Measurements from ENCODE around the gene EPG5. TPM values are rescaled to one million over a fixed set of nuclear protein-coding genes. Genes with fewer than 3 reads are reported as not detected.

Gene EPG5
- total and polyA plus RNA-seq, 10 of the 15 experiments (the other 5 are each of a cell fraction or from before 2014, with no cell fraction given), result 1.9 to 27.7 (median 9.0) TPM

DNA sequence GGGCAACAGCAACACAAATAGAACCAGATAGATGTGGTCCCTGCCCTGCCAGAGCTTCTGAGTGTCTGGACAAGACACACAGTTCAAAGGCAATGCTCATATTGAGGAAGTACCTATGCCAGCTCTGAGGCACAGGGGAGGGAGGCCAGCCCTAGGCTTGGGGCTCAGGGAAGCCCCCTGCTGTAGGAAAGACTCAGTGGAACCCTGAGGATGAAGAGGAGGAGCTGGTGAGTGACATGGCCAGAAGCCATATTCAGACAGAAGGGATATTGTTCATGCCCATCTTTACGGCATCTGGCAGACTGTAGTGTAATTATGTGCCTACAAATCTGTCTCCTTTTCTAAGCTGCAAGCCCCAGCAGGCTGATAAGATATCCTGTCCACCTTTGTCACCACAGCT lies 132.8 kb downstream of the EPG5 start:
- SMC1A ChIA-PET (ENCODE audit: uncharacterized antibody, unreplicated experiment), result interaction anchor here (0.9 kb wide), 1 partner anchor 46 kb away, joined by 5 read pairs; no protein-coding TSS in a partner anchor
- ATAC-seq (0 out of 3 replicates have a peak, but pooled peaks have one; percentile 10), DNase-seq (ENCODE audit: low read depth, low spot score) (no peak), FAIRE-seq (no peak)
- no TSS peak for BruUV-seq (replicated peaks)
- intact Hi-C loops (cut with micrococcal nuclease; ENCODE audit: unreplicated experiment) (no loop called here), in situ Hi-C loops (cut with MboI) (no loop called here)
- Histone ChIP-seq H2AFZ (ENCODE audit: control insufficient read depth, low read depth, low read length) (no peak overlapping the region), H3K27me3 (replicated peaks in 1 of 2; ENCODE audit: control insufficient read depth in 2 of 2, insufficient read depth in 2 of 2, low read length in 1 of 2) (peaks cover 0 to 4% of the 10 kb centered on the region in 2 experiments; a peak in 1 of 4 replicates), H3K36me3 (ENCODE audit: control insufficient read depth in 2 of 2, insufficient read depth in 2 of 2, low read length in 1 of 2) (no peaks in the 10 kb centered on the region), H3K4me2 (ENCODE audit: control insufficient read depth, insufficient read depth) (no peak overlapping the region), H3K9me3 (replicated peaks; ENCODE audit: control insufficient read depth, insufficient read depth, low read length) (no peaks in the 10 kb centered on the region; the same call in 2 of the 3 replicates), H3K79me2 (ENCODE audit: control insufficient read depth, insufficient read depth, low read length) (no peaks in the 10 kb centered on the region), H3K4me3 (no peak overlapping the region), H3K4me1 (ENCODE audit: control insufficient read depth, insufficient read depth, low read length) (no peaks in the 10 kb centered on the region), H3K9ac (ENCODE audit: control insufficient read depth, insufficient read depth, low read length) (no peak overlapping the region), H4K20me1 (ENCODE audit: control insufficient read depth, insufficient read depth) (no peaks in the 10 kb centered on the region), H3K27ac (ENCODE audit: control insufficient read depth, insufficient read depth) (no peak overlapping the region)
- CTCF ChIA-PET, result interaction anchor here (0.6 to 1.4 kb wide), 4 partner anchors 33 to 169 kb away, joined by 3 read pairs; no protein-coding TSS in a partner anchor
- TF ChIP-seq TAF1 (IDR thresholded peaks at IDR 0.05; ENCODE audit: borderline replicate concordance, low read depth, low read length) (no peak), CHD4 (IDR thresholded peaks at IDR 0.05) (no peak), IKZF2 (IDR thresholded peaks at IDR 0.05) (no peak), SUPT20H (IDR thresholded peaks at IDR 0.05; ENCODE audit: borderline replicate concordance, control insufficient read depth, low read depth, low read length) (no peak), CEBPB (IDR thresholded peaks at IDR 0.05; ENCODE audit: borderline replicate concordance in 1 of 2, low read depth in 2 of 2, low read length in 2 of 2) (no peak), SPI1 (IDR thresholded peaks at IDR 0.05; ENCODE audit: borderline replicate concordance, insufficient read depth, low read depth, low read length) (no peak), EP300 (IDR thresholded peaks at IDR 0.05; ENCODE audit: borderline replicate concordance in 1 of 2, control insufficient read depth in 1 of 2, low read depth in 2 of 2, low read length in 2 of 2) (no peak), FOS (IDR thresholded peaks at IDR 0.05; ENCODE audit: borderline replicate concordance, extremely low read depth, insufficient read length) (no peak), MTA3 (IDR thresholded peaks at IDR 0.05; ENCODE audit: borderline replicate concordance, low read length) (no peak), ZSCAN29 (IDR thresholded peaks at IDR 0.05) (no peak), NFIC (IDR thresholded peaks at IDR 0.05; ENCODE audit: low read depth, low read length) (no peak), SUZ12 (IDR thresholded peaks at IDR 0.05; ENCODE audit: unreplicated experiment) (no peak), BACH1 (IDR thresholded peaks at IDR 0.05; ENCODE audit: borderline replicate concordance) (no peak), SP1 (IDR thresholded peaks at IDR 0.05; ENCODE audit: low read depth, low read length) (no peak), ATF7 (IDR thresholded peaks at IDR 0.05; ENCODE audit: low read depth) (no peak)
- TF ChIP-seq, protein P1, sequence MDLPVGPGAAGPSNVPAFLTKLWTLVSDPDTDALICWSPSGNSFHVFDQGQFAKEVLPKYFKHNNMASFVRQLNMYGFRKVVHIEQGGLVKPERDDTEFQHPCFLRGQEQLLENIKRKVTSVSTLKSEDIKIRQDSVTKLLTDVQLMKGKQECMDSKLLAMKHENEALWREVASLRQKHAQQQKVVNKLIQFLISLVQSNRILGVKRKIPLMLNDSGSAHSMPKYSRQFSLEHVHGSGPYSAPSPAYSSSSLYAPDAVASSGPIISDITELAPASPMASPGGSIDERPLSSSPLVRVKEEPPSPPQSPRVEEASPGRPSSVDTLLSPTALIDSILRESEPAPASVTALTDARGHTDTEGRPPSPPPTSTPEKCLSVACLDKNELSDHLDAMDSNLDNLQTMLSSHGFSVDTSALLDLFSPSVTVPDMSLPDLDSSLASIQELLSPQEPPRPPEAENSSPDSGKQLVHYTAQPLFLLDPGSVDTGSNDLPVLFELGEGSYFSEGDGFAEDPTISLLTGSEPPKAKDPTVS (IDR thresholded peaks at IDR 0.05; ENCODE audit: low read depth, low read length), result no peak
- TF ChIP-seq, protein P2, sequence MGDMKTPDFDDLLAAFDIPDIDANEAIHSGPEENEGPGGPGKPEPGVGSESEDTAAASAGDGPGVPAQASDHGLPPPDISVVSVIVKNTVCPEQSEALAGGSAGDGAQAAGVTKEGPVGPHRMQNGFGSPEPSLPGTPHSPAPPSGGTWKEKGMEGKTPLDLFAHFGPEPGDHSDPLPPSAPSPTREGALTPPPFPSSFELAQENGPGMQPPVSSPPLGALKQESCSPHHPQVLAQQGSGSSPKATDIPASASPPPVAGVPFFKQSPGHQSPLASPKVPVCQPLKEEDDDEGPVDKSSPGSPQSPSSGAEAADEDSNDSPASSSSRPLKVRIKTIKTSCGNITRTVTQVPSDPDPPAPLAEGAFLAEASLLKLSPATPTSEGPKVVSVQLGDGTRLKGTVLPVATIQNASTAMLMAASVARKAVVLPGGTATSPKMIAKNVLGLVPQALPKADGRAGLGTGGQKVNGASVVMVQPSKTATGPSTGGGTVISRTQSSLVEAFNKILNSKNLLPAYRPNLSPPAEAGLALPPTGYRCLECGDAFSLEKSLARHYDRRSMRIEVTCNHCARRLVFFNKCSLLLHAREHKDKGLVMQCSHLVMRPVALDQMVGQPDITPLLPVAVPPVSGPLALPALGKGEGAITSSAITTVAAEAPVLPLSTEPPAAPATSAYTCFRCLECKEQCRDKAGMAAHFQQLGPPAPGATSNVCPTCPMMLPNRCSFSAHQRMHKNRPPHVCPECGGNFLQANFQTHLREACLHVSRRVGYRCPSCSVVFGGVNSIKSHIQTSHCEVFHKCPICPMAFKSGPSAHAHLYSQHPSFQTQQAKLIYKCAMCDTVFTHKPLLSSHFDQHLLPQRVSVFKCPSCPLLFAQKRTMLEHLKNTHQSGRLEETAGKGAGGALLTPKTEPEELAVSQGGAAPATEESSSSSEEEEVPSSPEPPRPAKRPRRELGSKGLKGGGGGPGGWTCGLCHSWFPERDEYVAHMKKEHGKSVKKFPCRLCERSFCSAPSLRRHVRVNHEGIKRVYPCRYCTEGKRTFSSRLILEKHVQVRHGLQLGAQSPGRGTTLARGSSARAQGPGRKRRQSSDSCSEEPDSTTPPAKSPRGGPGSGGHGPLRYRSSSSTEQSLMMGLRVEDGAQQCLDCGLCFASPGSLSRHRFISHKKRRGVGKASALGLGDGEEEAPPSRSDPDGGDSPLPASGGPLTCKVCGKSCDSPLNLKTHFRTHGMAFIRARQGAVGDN (IDR thresholded peaks at IDR 0.05), result no peak
- RAD21 ChIA-PET (ENCODE audit: unreplicated experiment), result no interaction called here
- POLR2A ChIA-PET, result no interaction called here
- 100% methylated on average over 1 of the region's 1 CpG for WGBS (ENCODE audit: insufficient coverage, insufficient replicate concordance, low lambda C conversion rate, missing lambda C conversion rate)
